ENCODE data around the gene PHEX.

The PHEX gene

GRCh38 chrX:22116605-22117546, 84.8 kb downstream of the PHEX start:
- TF ChIP-seq SPI1 (IDR thresholded peaks at IDR 0.05; ENCODE audit: borderline replicate concordance, low read depth) (no peak), REST (IDR thresholded peaks at IDR 0.05; ENCODE audit: insufficient replicate concordance, low read depth) (no peak), POLR2AphosphoS5 (IDR thresholded peaks at IDR 0.05; ENCODE audit: low read depth) (no peak), GABPA (IDR thresholded peaks at IDR 0.05; ENCODE audit: low read depth) (no peak)
- TF ChIP-seq, protein P1, sequence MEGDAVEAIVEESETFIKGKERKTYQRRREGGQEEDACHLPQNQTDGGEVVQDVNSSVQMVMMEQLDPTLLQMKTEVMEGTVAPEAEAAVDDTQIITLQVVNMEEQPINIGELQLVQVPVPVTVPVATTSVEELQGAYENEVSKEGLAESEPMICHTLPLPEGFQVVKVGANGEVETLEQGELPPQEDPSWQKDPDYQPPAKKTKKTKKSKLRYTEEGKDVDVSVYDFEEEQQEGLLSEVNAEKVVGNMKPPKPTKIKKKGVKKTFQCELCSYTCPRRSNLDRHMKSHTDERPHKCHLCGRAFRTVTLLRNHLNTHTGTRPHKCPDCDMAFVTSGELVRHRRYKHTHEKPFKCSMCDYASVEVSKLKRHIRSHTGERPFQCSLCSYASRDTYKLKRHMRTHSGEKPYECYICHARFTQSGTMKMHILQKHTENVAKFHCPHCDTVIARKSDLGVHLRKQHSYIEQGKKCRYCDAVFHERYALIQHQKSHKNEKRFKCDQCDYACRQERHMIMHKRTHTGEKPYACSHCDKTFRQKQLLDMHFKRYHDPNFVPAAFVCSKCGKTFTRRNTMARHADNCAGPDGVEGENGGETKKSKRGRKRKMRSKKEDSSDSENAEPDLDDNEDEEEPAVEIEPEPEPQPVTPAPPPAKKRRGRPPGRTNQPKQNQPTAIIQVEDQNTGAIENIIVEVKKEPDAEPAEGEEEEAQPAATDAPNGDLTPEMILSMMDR (IDR thresholded peaks at IDR 0.05; ENCODE audit: insufficient read depth, low read length): no peak
- H3K27ac ChIP-seq (replicated peaks): no peak overlapping the region
- DNase-seq (ENCODE audit: low read depth in 1 of 2, low spot score in 1 of 2): no peak
- no peaks in the 10 kb centered on the region for H3K27me3 ChIP-seq (ENCODE audit: insufficient read depth, poor library complexity, severe bottlenecking)
- H3K4me3 ChIP-seq (replicated peaks; ENCODE audit: insufficient read depth, low read length): no peak overlapping the region

GRCh38 chrX:22117633-22118032, 85.5 kb downstream of the PHEX start:
- no peak for DNase-seq (ENCODE audit: low read depth in 1 of 2, low spot score in 1 of 2)
- Histone ChIP-seq H3K4me3 (replicated peaks; ENCODE audit: insufficient read depth, low read length) (no peak overlapping the region), H3K27ac (replicated peaks) (no peak overlapping the region), H3K27me3 (ENCODE audit: insufficient read depth, poor library complexity, severe bottlenecking) (no peaks in the 10 kb centered on the region)
- TF ChIP-seq GABPA (IDR thresholded peaks at IDR 0.05; ENCODE audit: low read depth): no peak
- TF ChIP-seq, protein P1 (IDR thresholded peaks at IDR 0.05; ENCODE audit: insufficient read depth, low read length): no peak
- no peak for TF ChIP-seq POLR2AphosphoS5 (IDR thresholded peaks at IDR 0.05; ENCODE audit: low read depth)
- TF ChIP-seq REST (IDR thresholded peaks at IDR 0.05; ENCODE audit: insufficient replicate concordance, low read depth): no peak
- no peak for TF ChIP-seq SPI1 (IDR thresholded peaks at IDR 0.05; ENCODE audit: borderline replicate concordance, low read depth)

- Histone ChIP-seq H3K27ac (replicated peaks) (no peak overlapping the region), H3K4me3 (replicated peaks; ENCODE audit: insufficient read depth, low read length) (no peak overlapping the region), H3K27me3 (ENCODE audit: insufficient read depth, poor library complexity, severe bottlenecking) (no peaks in the 10 kb centered on the region)
- TF ChIP-seq REST (IDR thresholded peaks at IDR 0.05; ENCODE audit: insufficient replicate concordance, low read depth): no peak
- no peak for TF ChIP-seq GABPA (IDR thresholded peaks at IDR 0.05; ENCODE audit: low read depth)
- TF ChIP-seq, protein P1 (IDR thresholded peaks at IDR 0.05; ENCODE audit: insufficient read depth, low read length): no peak
- TF ChIP-seq SPI1 (IDR thresholded peaks at IDR 0.05; ENCODE audit: borderline replicate concordance, low read depth): no peak
- DNase-seq (ENCODE audit: low read depth in 1 of 2, low spot score in 1 of 2): no peak
Observed at GRCh38 chrX:22118161-22118830, 86.2 kb downstream of the PHEX start.
